Stimulated activated CD8-positive, alpha-beta memory T cell treated with anti-CD3 and anti-CD28 coated beads, Interleukin-12 subunit alpha, Interleukin-12 subunit beta, amount 100 ng/mL, for 24 hours (primary cell): ENCODE data around the gene SF3A2.

Source experiments
- DNase-seq: peaks from one replicate; pipeline ENCODE4 v3.0.0-alpha.2; 2020; ENCODE audit errors: extremely low read depth

SF3A2 gene

GRCh38 chr19:2240881-2241760 lies 4.5 kb downstream of the SF3A2 start:
- DNase-seq = no peak

- no peak for DNase-seq
These were observed 5.5 kb downstream of the SF3A2 start for GRCh38 chr19:2242092-2242537.

- no peak for DNase-seq
These were observed 6.2 kb downstream of the SF3A2 start for GRCh38 chr19:2242816-2243215.

- no peak for DNase-seq
These were observed 6.9 kb downstream of the SF3A2 start for GRCh38 chr19:2243274-2244124.

GRCh38 chr19:2244125-2244411 lies 7.4 kb downstream of the SF3A2 start:
- DNase-seq = no peak

- no peak for DNase-seq
These were observed 7.9 kb downstream of the SF3A2 start for GRCh38 chr19:2244486-2244885.

GRCh38 chr19:2245273-2245672 lies 8.6 kb downstream of the SF3A2 start:
- DNase-seq = no peak

- no peak for DNase-seq
These were observed 9.5 kb downstream of the SF3A2 start for GRCh38 chr19:2246014-2246620.

GRCh38 chr19:2246801-2247361 lies 10.3 kb downstream of the SF3A2 start:
- no peak for DNase-seq

- DNase-seq = no peak
These were observed 10.9 kb downstream of the SF3A2 start for GRCh38 chr19:2247433-2248101.

- no peak for DNase-seq
These were observed 11.7 kb downstream of the SF3A2 start for GRCh38 chr19:2248136-2249009.

GRCh38 chr19:2249010-2249866 lies 12.6 kb downstream of the SF3A2 start, which contains the start of gene AMH:
Gene AMH, plus strand, starts transcription at chr19:2249323. Its CDS starts 10 bp downstream, at chr19:2249333.
- no peak for DNase-seq

GRCh38 chr19:2249880-2250765 lies 13.5 kb downstream of the SF3A2 start:
- no peak for DNase-seq

- no peak for DNase-seq
These were observed 14.1 kb downstream of the SF3A2 start for GRCh38 chr19:2250766-2251105.

- DNase-seq = no peak
These were observed 14.8 kb downstream of the SF3A2 start for GRCh38 chr19:2251106-2252054.

- no peak for DNase-seq
These were observed 15.6 kb downstream of the SF3A2 start for GRCh38 chr19:2252055-2252796.

- no peak for DNase-seq
These were observed 16.1 kb downstream of the SF3A2 start for GRCh38 chr19:2252797-2253105.
